ENCODE data around the gene CBFB. TPM values are rescaled to one million over a fixed set of nuclear protein-coding genes. Genes with fewer than 3 reads are reported as not detected.
A peak's percentile ranks its signal among the peaks of the same experiment; 100 is the strongest.
"Not testable (repeated sequence)": the region's sequence is repeated elsewhere in the genome, so short reads cannot be mapped to it uniquely, and the experiment has no call there.

Gene CBFB
- total and polyA plus RNA-seq, 5 donors from 2014 or later: 60.9 to 108 (median 83.6) TPM

DNA sequence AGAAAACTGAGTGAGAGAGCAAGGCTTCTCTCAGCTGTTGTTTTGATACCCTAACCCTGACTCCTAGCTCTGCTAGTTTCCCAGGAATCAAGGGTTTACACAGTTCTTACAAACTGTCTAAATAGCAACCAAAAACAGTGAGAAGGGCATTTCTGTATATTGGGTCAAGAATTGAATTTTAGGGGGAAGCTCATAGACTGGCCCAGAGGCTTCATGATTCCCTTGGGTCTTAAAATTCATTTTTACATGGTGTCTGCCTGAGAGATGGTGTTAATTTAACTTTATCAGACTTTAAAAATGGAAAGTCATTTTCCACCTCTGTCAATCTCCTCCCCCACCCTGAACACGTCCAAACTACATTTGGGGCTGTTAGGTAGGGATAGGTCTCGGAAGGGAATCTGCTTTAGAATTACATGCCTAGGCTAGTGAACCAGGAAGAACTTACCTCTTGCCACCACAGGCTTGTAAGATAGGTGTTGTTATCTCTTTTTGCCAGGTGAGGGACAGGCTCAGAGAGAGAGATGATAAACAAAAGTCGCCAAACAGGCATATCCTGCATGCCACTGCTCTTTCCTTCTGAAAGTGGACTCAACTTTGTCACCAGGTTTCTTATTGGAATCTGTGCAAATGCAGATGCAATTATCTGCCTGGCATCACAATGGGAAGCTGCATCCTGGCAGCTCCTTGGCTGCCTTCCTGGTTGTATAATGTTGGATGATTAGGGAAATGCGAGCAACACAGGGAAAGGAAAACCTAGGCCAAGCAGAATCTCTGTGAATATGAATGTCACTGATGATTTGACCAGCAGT lies 83.8 kb downstream of the CBFB start:
- no peak for DNase-seq
- no peaks in the 10 kb centered on the region for H3K27me3 ChIP-seq (ENCODE audit: control insufficient read depth, insufficient read depth, low read length)
- H3K4me3 ChIP-seq (ENCODE audit: low read depth, low read length): no peak overlapping the region
- Mint-ChIP-seq H3K27me3 (no peaks in the 10 kb centered on the region), H3K4me3 (peak overlapping the region in 1 of 4 donors; percentile 30), H3K36me3 (peaks cover 5% of the 10 kb centered on the region), H3K27ac (peak overlapping the region in 2 of 3 donors; percentile 20 to 23), H3K9me3 (no peaks in the 10 kb centered on the region), H3K4me1 (peaks cover 14 to 50% (median 30%) of the 10 kb centered on the region in 4 donors)
- H3K9me3 ChIP-seq (ENCODE audit: control insufficient read depth in 2 of 2, low read length in 2 of 2): no peaks in the 10 kb centered on the region
- H3K36me3 ChIP-seq (ENCODE audit: control insufficient read depth, insufficient read depth, low read length): peaks cover 3% of the 10 kb centered on the region
- peaks cover 21% of the 10 kb centered on the region for H3K4me1 ChIP-seq (ENCODE audit: control insufficient read depth, insufficient read depth, low read length, poor library complexity, severe bottlenecking)
- no peak overlapping the region for H3K27ac ChIP-seq (ENCODE audit: insufficient read depth, low read length, poor library complexity, severe bottlenecking)
- no peak for ATAC-seq (ENCODE audit: low read depth in 2 of 2)

DNA sequence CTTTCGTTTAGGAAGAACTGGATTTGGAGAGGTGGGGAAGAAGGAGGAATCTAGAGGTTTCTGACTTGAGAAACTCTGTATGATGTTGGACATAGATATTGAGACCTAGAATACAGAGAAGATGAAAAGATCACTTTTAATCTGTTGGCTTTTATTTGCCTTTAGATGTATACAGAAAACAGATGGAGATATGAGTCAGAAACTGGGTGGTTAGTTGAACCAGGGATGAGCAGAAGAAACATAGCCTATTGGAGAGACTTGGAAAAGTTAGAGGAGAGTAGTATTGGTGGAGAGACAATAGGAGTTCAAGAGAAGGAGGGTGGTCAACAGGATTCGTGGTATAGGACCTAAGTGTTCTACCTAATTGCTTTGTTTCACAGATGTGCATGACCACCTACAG lies 85.8 kb downstream of the CBFB start:
- Mint-ChIP-seq H3K4me3 (peak overlapping the region in 2 of 4 donors; percentile 23 to 28), H3K36me3 (peaks cover 9% of the 10 kb centered on the region), H3K27me3 (no peaks in the 10 kb centered on the region), H3K9me3 (no peaks in the 10 kb centered on the region), H3K27ac (peak overlapping the region in 1 of 3 donors; percentile 15), H3K4me1 (peaks cover 14 to 47% (median 30%) of the 10 kb centered on the region in 4 donors)
- Histone ChIP-seq H3K36me3 (ENCODE audit: control insufficient read depth, insufficient read depth, low read length) (peaks cover 4% of the 10 kb centered on the region), H3K4me3 (ENCODE audit: low read depth, low read length) (no peak overlapping the region), H3K27ac (ENCODE audit: insufficient read depth, low read length, poor library complexity, severe bottlenecking) (no peak overlapping the region), H3K9me3 (ENCODE audit: control insufficient read depth in 2 of 2, low read length in 2 of 2) (no peaks in the 10 kb centered on the region), H3K27me3 (ENCODE audit: control insufficient read depth, insufficient read depth, low read length) (no peaks in the 10 kb centered on the region), H3K4me1 (ENCODE audit: control insufficient read depth, insufficient read depth, low read length, poor library complexity, severe bottlenecking) (peaks cover 13% of the 10 kb centered on the region)
- ATAC-seq (ENCODE audit: low read depth in 2 of 2): no peak
- no peak for DNase-seq

DNA sequence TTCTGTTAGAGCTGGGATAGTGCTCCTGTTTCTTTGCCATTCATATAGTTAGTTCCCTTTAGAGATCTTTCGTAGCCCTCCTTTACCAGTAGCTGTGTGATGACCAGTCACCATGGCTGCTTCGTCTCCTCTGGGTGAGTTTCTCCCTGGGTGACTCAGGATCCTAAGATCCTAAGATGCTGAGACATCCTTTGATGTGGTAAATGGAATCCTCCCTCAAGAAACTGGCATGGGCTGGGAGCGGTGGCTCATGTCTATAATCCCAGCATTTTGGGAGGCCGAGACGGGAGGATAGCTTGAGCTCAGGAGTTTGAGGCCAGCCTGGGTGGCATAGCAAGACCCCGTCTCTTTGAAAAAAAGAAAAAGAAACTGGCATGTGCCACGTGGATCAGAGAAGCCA lies 86.7 kb downstream of the CBFB start:
- no peaks in the 10 kb centered on the region for H3K9me3 ChIP-seq (ENCODE audit: control insufficient read depth in 2 of 2, low read length in 2 of 2)
- no peaks in the 10 kb centered on the region for H3K27me3 ChIP-seq (ENCODE audit: control insufficient read depth, insufficient read depth, low read length)
- H3K4me3 ChIP-seq (ENCODE audit: low read depth, low read length): no peak overlapping the region
- Mint-ChIP-seq H3K4me3 (peak overlapping the region in 1 of 4 donors; percentile 23), H3K9me3 (no peaks in the 10 kb centered on the region), H3K27ac (peak overlapping the region in 2 of 3 donors; percentile 10 to 67), H3K27me3 (no peaks in the 10 kb centered on the region), H3K4me1 (peaks cover 14 to 48% (median 29%) of the 10 kb centered on the region in 4 donors), H3K36me3 (peaks cover 13% of the 10 kb centered on the region)
- ATAC-seq (ENCODE audit: low read depth in 2 of 2): no peak
- H3K4me1 ChIP-seq (ENCODE audit: control insufficient read depth, insufficient read depth, low read length, poor library complexity, severe bottlenecking): peaks cover 7% of the 10 kb centered on the region
- H3K36me3 ChIP-seq (ENCODE audit: control insufficient read depth, insufficient read depth, low read length): peaks cover 11% of the 10 kb centered on the region
- H3K27ac ChIP-seq (ENCODE audit: insufficient read depth, low read length, poor library complexity, severe bottlenecking): no peak overlapping the region
- DNase-seq: no peak

DNA sequence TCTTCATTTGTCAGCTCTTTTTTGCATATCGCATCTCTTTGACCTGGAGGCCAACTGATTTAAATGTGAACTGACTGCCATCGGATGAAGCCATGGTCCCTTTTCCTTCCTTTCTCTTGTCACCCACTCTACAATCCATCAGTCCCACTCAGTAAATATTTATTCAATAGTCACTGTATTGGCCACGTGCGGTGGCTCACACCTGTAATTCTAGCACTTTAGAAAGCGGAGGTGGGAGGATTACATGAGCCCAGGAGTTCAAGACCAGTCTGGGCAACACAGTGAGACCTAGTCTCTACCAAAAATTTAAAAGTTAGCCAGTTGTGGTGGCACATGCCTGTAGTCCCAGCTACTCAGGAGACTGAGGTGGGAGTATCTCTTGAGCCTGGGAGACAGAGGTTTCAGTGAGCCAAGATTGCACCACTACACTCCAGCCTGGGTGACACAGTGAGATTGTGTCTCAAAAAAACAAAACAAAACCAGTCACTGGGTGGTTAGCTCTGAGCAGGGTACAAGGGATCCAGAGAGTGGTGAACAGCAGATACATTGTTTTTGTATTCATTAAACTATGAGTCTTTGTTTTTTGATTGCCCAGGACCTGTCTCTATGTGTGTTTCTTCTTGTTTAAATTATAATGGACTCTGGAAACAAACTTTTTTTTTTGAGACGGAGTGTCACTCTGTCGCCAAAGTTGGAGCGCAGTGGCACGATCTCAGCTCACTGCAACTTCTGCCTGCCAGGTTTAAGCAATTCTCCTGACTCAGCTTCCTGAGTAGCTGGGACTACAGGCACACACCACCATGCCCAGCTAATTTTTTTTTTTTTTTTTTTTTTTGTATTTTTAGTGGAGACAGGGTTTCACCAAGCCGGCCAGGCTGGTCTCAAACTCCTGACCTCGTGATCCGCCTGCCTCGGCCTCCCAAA lies 87.7 kb downstream of the CBFB start:
- ATAC-seq (ENCODE audit: low read depth in 2 of 2): no peak
- Histone ChIP-seq H3K36me3 (ENCODE audit: control insufficient read depth, insufficient read depth, low read length) (peaks cover 17% of the 10 kb centered on the region), H3K27ac (ENCODE audit: insufficient read depth, low read length, poor library complexity, severe bottlenecking) (no peak overlapping the region), H3K27me3 (ENCODE audit: control insufficient read depth, insufficient read depth, low read length) (no peaks in the 10 kb centered on the region), H3K9me3 (ENCODE audit: control insufficient read depth in 2 of 2, low read length in 2 of 2) (no peaks in the 10 kb centered on the region), H3K4me1 (ENCODE audit: control insufficient read depth, insufficient read depth, low read length, poor library complexity, severe bottlenecking) (no peaks in the 10 kb centered on the region), H3K4me3 (ENCODE audit: low read depth, low read length) (no peak overlapping the region)
- H3K27me3 Mint-ChIP-seq: no peaks in the 10 kb centered on the region
- no peak overlapping the region for H3K4me3 Mint-ChIP-seq
- H3K36me3 Mint-ChIP-seq: peaks cover 17% of the 10 kb centered on the region
- H3K4me1 Mint-ChIP-seq: peaks cover 14 to 39% (median 26%) of the 10 kb centered on the region in 4 donors
- no peak for DNase-seq
- peak overlapping the region in 1 of 3 donors; percentile 41 for H3K27ac Mint-ChIP-seq
- no peaks in the 10 kb centered on the region for H3K9me3 Mint-ChIP-seq

DNA sequence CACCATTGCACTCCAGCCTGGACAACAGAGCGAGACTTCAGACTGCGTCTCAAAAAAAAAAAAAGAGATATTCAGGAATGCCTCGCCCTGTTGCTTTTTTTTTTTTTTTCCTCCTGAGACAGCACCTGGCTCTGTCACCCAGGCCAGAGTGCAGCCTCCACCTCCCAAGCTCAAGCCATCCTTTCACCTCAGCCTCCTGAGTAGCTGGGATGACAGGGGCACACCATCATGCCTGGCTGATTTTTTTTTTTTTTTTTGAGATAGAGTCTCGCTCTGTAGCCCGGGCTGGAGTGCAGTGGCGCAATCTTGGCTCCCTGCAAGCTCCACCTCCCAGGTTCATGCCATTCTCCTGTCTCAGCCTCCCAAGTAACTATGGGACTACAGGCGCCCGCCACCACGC lies 88.8 kb downstream of the CBFB start:
- Histone ChIP-seq H3K4me1 (ENCODE audit: control insufficient read depth, insufficient read depth, low read length, poor library complexity, severe bottlenecking) (no peaks in the 10 kb centered on the region), H3K27me3 (ENCODE audit: control insufficient read depth, insufficient read depth, low read length) (no peaks in the 10 kb centered on the region), H3K36me3 (ENCODE audit: control insufficient read depth, insufficient read depth, low read length) (peaks cover 27% of the 10 kb centered on the region), H3K27ac (ENCODE audit: insufficient read depth, low read length, poor library complexity, severe bottlenecking) (no peak overlapping the region), H3K9me3 (ENCODE audit: control insufficient read depth in 2 of 2, low read length in 2 of 2) (no peaks in the 10 kb centered on the region), H3K4me3 (ENCODE audit: low read depth, low read length) (no peak overlapping the region)
- H3K4me3 Mint-ChIP-seq: no peak overlapping the region
- H3K9me3 Mint-ChIP-seq: no peaks in the 10 kb centered on the region
- H3K27me3 Mint-ChIP-seq: no peaks in the 10 kb centered on the region
- ATAC-seq (ENCODE audit: low read depth in 2 of 2): no peak
- peaks cover 20% of the 10 kb centered on the region for H3K36me3 Mint-ChIP-seq
- no peak overlapping the region for H3K27ac Mint-ChIP-seq
- H3K4me1 Mint-ChIP-seq: peaks cover 14 to 28% (median 19%) of the 10 kb centered on the region in 4 donors
- no peak for DNase-seq

DNA sequence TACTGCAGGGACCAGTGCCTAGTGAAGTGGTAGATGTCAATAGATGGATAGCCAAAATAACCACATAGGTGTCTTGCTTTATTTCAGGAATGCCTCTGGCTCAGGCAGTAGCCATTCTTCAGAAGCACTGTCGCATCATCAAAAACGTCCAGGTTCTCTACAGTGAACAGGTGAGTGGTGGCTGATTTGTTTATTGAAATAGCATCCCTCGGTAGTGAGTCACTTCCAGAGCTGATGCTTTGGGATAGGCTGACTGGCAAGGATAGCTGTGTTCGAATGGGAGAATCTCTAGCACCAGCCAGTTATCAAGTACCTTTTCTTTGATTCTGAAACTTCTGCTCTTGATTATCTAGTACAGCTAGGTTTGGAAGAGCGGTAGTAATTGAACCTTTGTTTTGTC lies 91.1 kb downstream of the CBFB start:
- Mint-ChIP-seq H3K36me3 (peaks cover 34% of the 10 kb centered on the region), H3K27ac (no peak overlapping the region), H3K4me1 (peaks cover 5 to 19% (median 11%) of the 10 kb centered on the region in 4 donors), H3K4me3 (no peak overlapping the region), H3K9me3 (no peaks in the 10 kb centered on the region), H3K27me3 (no peaks in the 10 kb centered on the region)
- H3K4me3 ChIP-seq (ENCODE audit: low read depth, low read length): no peak overlapping the region
- peaks cover 45% of the 10 kb centered on the region for H3K36me3 ChIP-seq (ENCODE audit: control insufficient read depth, insufficient read depth, low read length)
- H3K9me3 ChIP-seq (ENCODE audit: control insufficient read depth in 2 of 2, low read length in 2 of 2): no peaks in the 10 kb centered on the region
- no peaks in the 10 kb centered on the region for H3K27me3 ChIP-seq (ENCODE audit: control insufficient read depth, insufficient read depth, low read length)
- no peak for DNase-seq
- ATAC-seq (ENCODE audit: low read depth in 2 of 2): no peak
- H3K4me1 ChIP-seq (ENCODE audit: control insufficient read depth, insufficient read depth, low read length, poor library complexity, severe bottlenecking): no peaks in the 10 kb centered on the region
- no peak overlapping the region for H3K27ac ChIP-seq (ENCODE audit: insufficient read depth, low read length, poor library complexity, severe bottlenecking)

DNA sequence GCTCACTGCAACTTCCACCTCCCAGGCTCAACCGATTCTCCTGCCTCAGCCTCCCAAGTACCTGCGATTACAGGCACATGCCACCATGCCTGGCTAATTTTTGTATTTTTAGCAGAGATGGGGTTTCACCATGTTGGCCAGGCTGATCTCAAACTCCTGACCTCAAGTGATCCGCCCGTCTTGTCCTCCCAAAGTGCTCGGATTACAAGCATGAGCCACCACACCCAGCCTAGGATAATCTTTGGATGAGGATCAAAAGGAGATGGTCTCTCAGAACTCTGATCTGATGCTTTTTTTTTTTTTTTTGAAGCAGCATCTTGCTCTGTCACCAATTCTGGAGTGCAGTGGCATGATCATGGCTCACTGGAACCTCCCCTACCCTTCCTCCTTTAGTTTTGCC lies 93.8 kb downstream of the CBFB start:
- H3K36me3 Mint-ChIP-seq: peaks cover 41% of the 10 kb centered on the region
- H3K27me3 ChIP-seq (ENCODE audit: control insufficient read depth, insufficient read depth, low read length); H3K9me3 Mint-ChIP-seq; DNase-seq; H3K27me3 Mint-ChIP-seq; H3K4me3 Mint-ChIP-seq; H3K9me3 ChIP-seq (ENCODE audit: control insufficient read depth in 2 of 2, low read length in 2 of 2); ATAC-seq (ENCODE audit: low read depth in 2 of 2); H3K4me1 ChIP-seq (ENCODE audit: control insufficient read depth, insufficient read depth, low read length, poor library complexity, severe bottlenecking); H3K27ac Mint-ChIP-seq; H3K27ac ChIP-seq (ENCODE audit: insufficient read depth, low read length, poor library complexity, severe bottlenecking); H3K4me3 ChIP-seq (ENCODE audit: low read depth, low read length): not testable (repeated sequence)
- H3K4me1 Mint-ChIP-seq: peaks cover 0 to 10% (median 5%) of the 10 kb centered on the region in 4 donors
- H3K36me3 ChIP-seq (ENCODE audit: control insufficient read depth, insufficient read depth, low read length): peaks cover 53% of the 10 kb centered on the region

Measured in CD4-positive, CD25-positive, alpha-beta regulatory T cell (primary cell).